Adrenal gland (tissue), 12 donors: ENCODE results near the gene PGBD5. TPM values are rescaled to one million over a fixed set of nuclear protein-coding genes. Genes with fewer than 3 reads are reported as not detected.

Experiments
- DNase-seq, 7 donors: peaks; one replicate each; pipeline ENCODE4 v3.0.0-alpha.2; 2019 to 2020
- H3K27ac ChIP-seq, 5 donors: fragments of 200-600 bp; sonication (generic) in 4 of 5; 1 replicate in 3 of 5; 2 replicates in 2 of 5; pipeline versions ENCODE4 v1.5.1 to v1.8.0; 2016 to 2020; ENCODE audit warnings: mild to moderate bottlenecking in 1 of 5
- H3K27me3 ChIP-seq: fragments of 200-600 bp; 2 replicates; pipeline ENCODE4 v1.8.0; 2021
- H3K36me3 ChIP-seq, 2 donors: fragments of 200-600 bp; replicated peaks in 1 of 2; 1 replicate in 1 of 2; 2 replicates in 1 of 2; pipeline versions ENCODE4 v1.5.1 to v1.8.0; 2018 to 2022
- H3K4me1 ChIP-seq, 2 donors: fragments of 200-600 bp; replicated peaks in 1 of 2; 1 replicate in 1 of 2; 2 replicates in 1 of 2; pipeline versions ENCODE4 v1.5.1 to v1.8.0; 2018 to 2021
- H3K4me3 ChIP-seq, 4 donors: fragments of 200-600 bp; sonication (generic) in 3 of 4; one replicate each; pipeline ENCODE4 v1.5.1; 2016 to 2018
- H3K9me3 ChIP-seq, 3 donors: fragments of 200-600 bp; sonication (generic) in 1 of 3; replicated peaks in 1 of 3; 1 replicate in 2 of 3; 2 replicates in 1 of 3; pipeline versions ENCODE4 v1.5.1 to v1.8.0; 2016 to 2021
- POLR2A ChIP-seq, 2 donors: fragments of 450-650 bp; IDR thresholded peaks; one replicate each; pipeline ENCODE4 v1.6.1; 2017; ENCODE audit warnings: antibody characterized with exemption in 2 of 2, mild to moderate bottlenecking in 2 of 2, moderate library complexity in 1 of 2
- WGBS, 4 donors: extraction: QIAGEN DNeasy Blood & Tissue Kit in 2 of 4; methylation state at CpG; one replicate each; pipeline versions ENCODE4 v1.1.5 to v1.1.7; 2013 to 2017; 5-methylcytosine and 5-hydroxymethylcytosine counted together
- intact Hi-C, 2 donors: fragments of 100-400 bp; cut with DNase I; formaldehyde crosslinking; loops; one replicate each; pipeline versions ENCODE4 v1.14.1 to v1.15.0; 2022 to 2023
- polyA plus RNA-seq, 3 donors: library from polyadenylated mRNA; stranded (reverse); fragments of 200-250 nt in 2 of 3; fragments of 350-450 nt in 1 of 3; fragmentation: Illumina TruSeq in 1 of 3; extraction: RNeasy Lipid Tissue Mini Kit (QIAGEN cat#74804) in 1 of 3; gene quantifications; one replicate each; pipeline ENCODE4 v1.2.3, GENCODE V29; 2013 to 2014
- total RNA-seq, 9 donors: library from RNA; depleted of rRNA in 4 of 9; stranded (reverse); fragments of >200 nt in 4 of 9; fragments of 120-200 nt in 1 of 9; fragmentation: NEBNext Ultra II Directional in 1 of 9; extraction: Animal tissue kit (Norgen Biotek cat#: 25700) in 1 of 9; gene quantifications; one replicate each; pipeline versions ENCODE4 v1.1.0 to v1.2.4, GENCODE V29; 2013 to 2023
- TF ChIP-seq, protein P1 (sequence below), 6 experiments: fragments of 450-650 bp in 4 of 6; fragments of 200-600 bp in 2 of 6; sonication (generic) in 1 of 6; IDR thresholded peaks; 1 replicate in 5 of 6; 2 replicates in 1 of 6; pipeline versions ENCODE4 v1.5.1 to v1.8.0; 2016 to 2021; ENCODE audit warnings: antibody characterized with exemption in 6 of 6, mild to moderate bottlenecking in 2 of 6, moderate library complexity in 1 of 6
- donor health status: healthy with polysubstance abuse.
- donor health status: Bipolar disorder and iron deficiency.
- donor health status: DM: yes; HTN: yes; CAD: no.
- donor health status: DM: no; HTN: no; CAD: no.
- donor health status: DM: no; HTN: no; CAD: no.
- donor health status: DM: yes; HTN: yes; CAD: no.

Gene PGBD5
- total and polyA plus RNA-seq, 12 donors: 1.5 to 27.9 (median 9.9) TPM

DNA sequence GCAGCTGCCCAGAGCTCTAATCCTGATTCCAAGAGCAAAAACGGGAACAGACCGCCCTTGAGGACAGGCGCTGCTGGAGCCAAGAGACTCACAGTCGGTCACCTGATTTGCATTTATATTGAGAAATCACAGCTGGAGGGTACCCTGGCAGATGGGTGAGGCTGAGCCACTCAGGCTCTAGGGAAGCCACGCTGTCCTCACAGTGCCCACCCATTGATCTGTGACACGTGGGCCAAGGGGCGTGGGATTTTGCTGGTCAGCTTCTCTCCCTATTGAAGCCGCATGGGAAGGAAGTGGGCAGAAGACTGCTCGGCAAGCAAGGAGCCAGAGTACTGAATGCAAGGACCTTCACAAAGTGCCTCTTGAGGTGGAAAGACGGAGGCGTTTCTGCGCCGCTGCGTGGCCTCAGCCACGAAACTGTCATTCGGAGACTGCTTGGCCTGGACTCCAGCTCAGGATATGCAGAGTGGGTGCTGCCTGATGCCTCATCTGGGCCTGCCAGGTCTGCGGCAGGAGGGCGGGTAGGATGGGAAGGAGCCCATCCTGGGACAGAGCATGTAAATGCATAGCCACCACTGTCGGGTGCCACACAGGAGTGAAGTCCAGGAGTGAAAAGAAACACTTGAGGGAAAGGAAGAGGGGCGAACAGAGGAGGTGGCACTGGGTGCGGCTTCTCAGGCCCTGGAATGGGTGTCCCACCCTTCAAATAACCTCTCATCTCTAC lies 139.8 kb downstream of the PGBD5 start:
- Histone ChIP-seq H3K4me3 (no peak overlapping the region), H3K27ac (no peak overlapping the region), H3K27me3 (no peaks in the 10 kb centered on the region), H3K9me3 (no peaks in the 10 kb centered on the region), H3K36me3 (no peaks in the 10 kb centered on the region), H3K4me1 (no peaks in the 10 kb centered on the region)
- DNase-seq: peak in 2 of 7 donors; percentile 26 to 31
- intact Hi-C loops: no loop called here
- TF ChIP-seq POLR2A (IDR thresholded peaks at IDR 0.05): no peak
- TF ChIP-seq, protein P1, sequence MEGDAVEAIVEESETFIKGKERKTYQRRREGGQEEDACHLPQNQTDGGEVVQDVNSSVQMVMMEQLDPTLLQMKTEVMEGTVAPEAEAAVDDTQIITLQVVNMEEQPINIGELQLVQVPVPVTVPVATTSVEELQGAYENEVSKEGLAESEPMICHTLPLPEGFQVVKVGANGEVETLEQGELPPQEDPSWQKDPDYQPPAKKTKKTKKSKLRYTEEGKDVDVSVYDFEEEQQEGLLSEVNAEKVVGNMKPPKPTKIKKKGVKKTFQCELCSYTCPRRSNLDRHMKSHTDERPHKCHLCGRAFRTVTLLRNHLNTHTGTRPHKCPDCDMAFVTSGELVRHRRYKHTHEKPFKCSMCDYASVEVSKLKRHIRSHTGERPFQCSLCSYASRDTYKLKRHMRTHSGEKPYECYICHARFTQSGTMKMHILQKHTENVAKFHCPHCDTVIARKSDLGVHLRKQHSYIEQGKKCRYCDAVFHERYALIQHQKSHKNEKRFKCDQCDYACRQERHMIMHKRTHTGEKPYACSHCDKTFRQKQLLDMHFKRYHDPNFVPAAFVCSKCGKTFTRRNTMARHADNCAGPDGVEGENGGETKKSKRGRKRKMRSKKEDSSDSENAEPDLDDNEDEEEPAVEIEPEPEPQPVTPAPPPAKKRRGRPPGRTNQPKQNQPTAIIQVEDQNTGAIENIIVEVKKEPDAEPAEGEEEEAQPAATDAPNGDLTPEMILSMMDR (IDR thresholded peaks at IDR 0.05): no peak
- WGBS, 4 donors: 78 to 89% (median 82%) methylated on average over 16 to 21 of the region's 21 CpGs

DNA sequence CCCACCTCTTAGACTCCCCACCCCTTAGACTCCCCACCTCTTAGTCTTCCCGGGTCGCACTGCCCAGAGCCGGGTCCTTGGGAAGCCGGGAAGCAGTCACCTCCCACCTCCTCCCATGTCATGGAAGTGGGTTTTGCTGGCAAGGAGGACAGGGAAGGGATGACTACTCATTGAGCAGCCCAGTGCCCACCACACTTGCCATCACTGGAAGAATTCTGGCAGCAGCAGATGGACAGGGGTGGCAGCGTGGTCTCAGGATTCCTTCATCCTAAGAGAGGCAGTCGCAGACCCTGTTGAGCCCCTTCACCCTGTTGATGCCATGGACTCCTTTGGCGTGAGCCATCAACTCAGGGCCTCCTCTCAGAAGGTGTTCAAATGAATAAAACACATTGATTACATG lies 140.8 kb downstream of the PGBD5 start:
- 77 to 82% (median 80%) methylated on average over 4 to 7 of the region's 7 CpGs for WGBS, 4 donors
- no peaks in the 10 kb centered on the region for H3K4me1 ChIP-seq
- peak in 3 of 7 donors; percentile 2 to 42 (median 5) for DNase-seq
- no peaks in the 10 kb centered on the region for H3K27me3 ChIP-seq
- TF ChIP-seq, protein P1 (IDR thresholded peaks at IDR 0.05): no peak
- no peak for TF ChIP-seq POLR2A (IDR thresholded peaks at IDR 0.05)
- no peaks in the 10 kb centered on the region for H3K9me3 ChIP-seq
- no peak overlapping the region for H3K4me3 ChIP-seq
- intact Hi-C loops: no loop called here
- no peak overlapping the region for H3K27ac ChIP-seq
- peaks cover 0 to 9% of the 10 kb centered on the region in 2 donors for H3K36me3 ChIP-seq

DNA sequence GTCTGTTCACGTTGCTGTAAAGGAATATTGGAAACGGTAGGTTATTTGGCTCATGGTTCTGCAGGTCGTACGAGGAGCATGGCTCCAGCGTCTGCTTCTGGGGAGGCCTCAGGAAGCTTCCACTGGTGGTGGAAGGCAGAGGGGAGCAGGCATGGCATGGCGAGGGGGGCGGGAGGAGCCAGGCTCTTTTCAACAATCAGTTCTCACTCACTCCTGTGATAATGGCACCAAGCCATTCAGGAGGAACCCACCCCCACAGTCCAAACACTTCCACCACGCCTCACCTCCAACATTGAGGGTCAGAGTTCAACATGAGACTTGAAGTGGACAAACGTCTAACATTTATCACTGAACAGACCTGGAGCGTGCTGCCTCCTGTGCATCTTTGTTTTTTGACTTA lies 141.2 kb downstream of the PGBD5 start:
- Histone ChIP-seq H3K9me3 (no peaks in the 10 kb centered on the region), H3K27me3 (no peaks in the 10 kb centered on the region), H3K4me1 (no peaks in the 10 kb centered on the region), H3K27ac (no peak overlapping the region), H3K4me3 (no peak overlapping the region), H3K36me3 (peaks cover 0 to 13% of the 10 kb centered on the region in 2 donors)
- intact Hi-C loops: no loop called here
- peak in 4 of 7 donors; percentile 1 to 30 (median 2) for DNase-seq
- no peak for TF ChIP-seq POLR2A (IDR thresholded peaks at IDR 0.05)
- TF ChIP-seq, protein P1 (IDR thresholded peaks at IDR 0.05): no peak
- 79 to 87% (median 81%) methylated on average over 10 of the region's 10 CpGs for WGBS, 4 donors

DNA sequence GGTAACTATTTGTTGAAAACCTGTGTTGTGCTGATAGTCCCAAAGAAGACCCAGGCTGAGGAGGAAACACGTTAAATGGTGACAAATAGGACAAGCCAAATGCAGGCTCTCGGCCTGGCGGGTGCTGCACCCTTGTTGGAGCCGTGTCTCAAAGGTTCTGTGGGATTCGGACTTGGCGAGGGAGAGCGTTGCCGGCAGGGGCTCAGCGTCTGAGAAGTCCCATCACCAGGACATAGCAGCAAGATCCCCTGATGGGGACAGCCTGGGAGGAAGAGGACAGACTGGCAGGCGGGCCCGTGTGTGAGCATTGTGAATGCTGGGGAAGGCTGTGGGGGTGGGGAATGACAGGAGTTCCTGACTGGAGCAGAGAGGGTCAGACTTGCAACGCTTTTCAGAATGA lies 142.5 kb downstream of the PGBD5 start:
- peaks cover 0 to 23% of the 10 kb centered on the region in 2 donors for H3K36me3 ChIP-seq
- no peaks in the 10 kb centered on the region for H3K9me3 ChIP-seq
- no peak overlapping the region for H3K27ac ChIP-seq
- no peaks in the 10 kb centered on the region for H3K27me3 ChIP-seq
- H3K4me3 ChIP-seq: no peak overlapping the region
- WGBS, 4 donors: 91 to 98% (median 95%) methylated on average over 12 of the region's 12 CpGs
- intact Hi-C loops: no loop called here
- DNase-seq: peak in 4 of 7 donors; percentile 4 to 35 (median 8)
- TF ChIP-seq, protein P1 (IDR thresholded peaks at IDR 0.05): no peak
- TF ChIP-seq POLR2A (IDR thresholded peaks at IDR 0.05): no peak
- no peaks in the 10 kb centered on the region for H3K4me1 ChIP-seq
